H1 (cell line): Measurements from ENCODE around the gene CD96. TPM values are rescaled to one million over a fixed set of nuclear protein-coding genes. Genes with fewer than 3 reads are reported as not detected.

ENCODE experiments used
- CTCF ChIA-PET: fragments of 300-600 bp; sonication (Branson Sonifier 250); formaldehyde crosslinking; loops from one replicate; lab custom pipeline; 2021; ENCODE audit not compliant: partially characterized antibody; lab: Charles Lee
- POLR2A ChIA-PET: fragments of 300-600 bp; sonication (Branson Sonifier 250); formaldehyde crosslinking; loops from one replicate; lab custom pipeline; 2021; ENCODE audit warnings: inconsistent platforms; ENCODE audit not compliant: partially characterized antibody; lab: Charles Lee
- DNase-seq, 2 experiments: peaks; one replicate each; pipeline versions ENCODE4 v3.0.0 to v3.0.0-alpha.2; 2010 to 2022; ENCODE audit warnings: low spot score in 2 of 2, low read depth in 1 of 2, mixed read lengths in 1 of 2
- FAIRE-seq: peaks from 2 replicates; lab custom pipeline; 2011; peaks lifted over from hg19 to GRCh38; lab: Jason Lieb, UNC
- H2AFZ ChIP-seq: 2 replicates; pipeline ENCODE4 v1.8.1; 2012; ENCODE audit warnings: low read length, inconsistent platforms
- H2AK5ac ChIP-seq: 2 replicates; pipeline ENCODE4 v1.6.1; 2013; ENCODE audit warnings: low read depth, low read length
- H2BK120ac ChIP-seq: replicated peaks from 2 replicates; pipeline ENCODE3; 2013; ENCODE audit warnings: low read depth, low read length, inconsistent platforms
- H2BK12ac ChIP-seq: 2 replicates; pipeline ENCODE4 v1.6.1; 2013; ENCODE audit warnings: low read depth, low read length
- H2BK15ac ChIP-seq: 2 replicates; pipeline ENCODE4 v1.6.1; 2013; ENCODE audit warnings: low read length
- H2BK20ac ChIP-seq: 2 replicates; pipeline ENCODE4 v1.6.1; 2013; ENCODE audit warnings: low read length
- H2BK5ac ChIP-seq: 2 replicates; pipeline ENCODE4 v1.6.1; 2013; ENCODE audit warnings: low read depth, low read length
- H3K14ac ChIP-seq: 2 replicates; pipeline ENCODE4 v1.6.1; 2013; ENCODE audit warnings: inconsistent platforms; ENCODE audit not compliant: insufficient read length
- H3K18ac ChIP-seq: 2 replicates; pipeline ENCODE4 v1.6.1; 2013; ENCODE audit warnings: low read length; ENCODE audit errors: extremely low read depth
- H3K23ac ChIP-seq: 2 replicates; pipeline ENCODE4 v1.6.1; 2013; ENCODE audit warnings: inconsistent platforms; ENCODE audit not compliant: insufficient read length
- H3K23me2 ChIP-seq: 2 replicates; pipeline ENCODE4 v1.6.1; 2013; ENCODE audit warnings: low read depth, low read length
- H3K27ac ChIP-seq: 2 replicates; pipeline ENCODE4 v1.6.1; 2011; ENCODE audit warnings: low read depth, low read length, inconsistent platforms
- H3K27me3 ChIP-seq, 4 experiments: replicated peaks in 1 of 4; 1 replicate in 1 of 4; 2 replicates in 3 of 4; pipeline versions ENCODE4 v1.6.1 to v1.8.1; 2011 to 2013; ENCODE audit warnings: low read length in 3 of 4, mild to moderate bottlenecking in 3 of 4, inconsistent platforms in 2 of 4, mixed read lengths in 2 of 4, moderate library complexity in 1 of 4; ENCODE audit not compliant: control insufficient read depth in 3 of 4, insufficient read depth in 3 of 4; ENCODE audit errors: extremely low read depth in 1 of 4
- H3K36me3 ChIP-seq, 4 experiments: 2 replicates each; pipeline versions ENCODE4 v1.6.1 to v1.8.1; 2011 to 2013; ENCODE audit warnings: mild to moderate bottlenecking in 4 of 4, low read length in 3 of 4, moderate library complexity in 2 of 4, control low read depth in 1 of 4, inconsistent platforms in 1 of 4; ENCODE audit not compliant: insufficient read depth in 4 of 4, control insufficient read depth in 2 of 4
- H3K4ac ChIP-seq: replicated peaks from 2 replicates; pipeline ENCODE3; 2013; ENCODE audit warnings: low read length, low read depth, mixed read lengths, inconsistent platforms; ENCODE audit not compliant: insufficient read length
- H3K4me1 ChIP-seq, 4 experiments: replicated peaks in 1 of 4; 1 replicate in 1 of 4; 2 replicates in 3 of 4; pipeline versions ENCODE4 v1.6.1 to v1.8.1; 2011 to 2013; ENCODE audit warnings: low read length in 3 of 4, inconsistent platforms in 2 of 4, mixed read lengths in 1 of 4; ENCODE audit not compliant: insufficient read depth in 4 of 4, control insufficient read depth in 3 of 4
- H3K4me2 ChIP-seq, 2 experiments: 2 replicates each; pipeline versions ENCODE4 v1.6.1 to v1.8.1; 2011 to 2013; ENCODE audit warnings: low read depth in 2 of 2, low read length in 2 of 2, control low read depth in 1 of 2, inconsistent platforms in 1 of 2, mild to moderate bottlenecking in 1 of 2; ENCODE audit not compliant: insufficient read depth in 1 of 2
- H3K4me3 ChIP-seq, 4 experiments: fragments of 200-600, 300-600 bp in 1 of 4; sonication (generic), shearing (Covaris generic), sonication (Bioruptor Twin) in 1 of 4; 2 replicates each; pipeline versions ENCODE4 v1.5.1 to v1.8.1; 2011 to 2016; ENCODE audit warnings: low read length in 4 of 4, low read depth in 3 of 4, control low read depth in 2 of 4, inconsistent platforms in 2 of 4, mild to moderate bottlenecking in 2 of 4, mixed read lengths in 1 of 4, moderate library complexity in 1 of 4; ENCODE audit not compliant: insufficient read depth in 2 of 4; ENCODE audit errors: extremely low read depth in 1 of 4
- H3K56ac ChIP-seq: replicated peaks from 2 replicates; pipeline ENCODE3; 2013; ENCODE audit warnings: low read depth, mild to moderate bottlenecking, mixed read lengths, low read length, inconsistent platforms; ENCODE audit not compliant: insufficient read length
- H3K79me1 ChIP-seq: 2 replicates; pipeline ENCODE4 v1.6.1; 2013; ENCODE audit warnings: low read depth, low read length, control low read depth
- H3K79me2 ChIP-seq, 2 experiments: 2 replicates each; pipeline versions ENCODE4 v1.6.1 to v1.8.1; 2012 to 2013; ENCODE audit warnings: low read length in 2 of 2, mild to moderate bottlenecking in 2 of 2, inconsistent platforms in 1 of 2; ENCODE audit not compliant: insufficient read depth in 2 of 2, control insufficient read depth in 1 of 2
- H3K9ac ChIP-seq, 4 experiments: replicated peaks in 1 of 4; 1 replicate in 1 of 4; 2 replicates in 3 of 4; pipeline versions ENCODE4 v1.6.1 to v1.8.1; 2011 to 2013; ENCODE audit warnings: low read depth in 3 of 4, low read length in 3 of 4, control low read depth in 2 of 4, mild to moderate bottlenecking in 2 of 4, moderate library complexity in 2 of 4, inconsistent platforms in 1 of 4; ENCODE audit errors: extremely low read depth in 1 of 4
- H3K9me3 ChIP-seq, 2 experiments: 2 replicates each; pipeline versions ENCODE4 v1.6.1 to v1.8.1; 2012 to 2013; ENCODE audit warnings: mild to moderate bottlenecking in 2 of 2, moderate library complexity in 2 of 2, control low read depth in 1 of 2, inconsistent platforms in 1 of 2, low read depth in 1 of 2, low read length in 1 of 2, mixed read lengths in 1 of 2; ENCODE audit not compliant: insufficient read depth in 2 of 2
- H4K20me1 ChIP-seq, 2 experiments: replicated peaks in 1 of 2; 2 replicates each; pipeline versions ENCODE3 to v1.8.1; 2011 to 2013; ENCODE audit warnings: inconsistent platforms in 2 of 2, low read length in 2 of 2, mild to moderate bottlenecking in 1 of 2; ENCODE audit not compliant: insufficient read depth in 2 of 2, control insufficient read depth in 1 of 2
- H4K5ac ChIP-seq: 2 replicates; pipeline ENCODE4 v1.6.1; 2013; ENCODE audit warnings: low read length, low read depth, mixed read lengths, inconsistent platforms; ENCODE audit not compliant: insufficient read length
- H4K8ac ChIP-seq: 2 replicates; pipeline ENCODE4 v1.8.0; 2013; ENCODE audit warnings: mild to moderate bottlenecking, moderate library complexity, low read length, inconsistent platforms; ENCODE audit not compliant: insufficient read depth; ENCODE audit errors: extremely low read depth
- H4K91ac ChIP-seq: replicated peaks from 2 replicates; pipeline ENCODE3; 2013; ENCODE audit warnings: low read length, mixed read lengths, inconsistent platforms; ENCODE audit not compliant: insufficient read length
- ATF3 ChIP-seq: IDR thresholded peaks from 2 replicates; pipeline ENCODE4 v1.6.1; 2011; ENCODE audit warnings: low read depth, mild to moderate bottlenecking, low read length; ENCODE audit not compliant: insufficient read depth
- CHD1 ChIP-seq: IDR thresholded peaks from 2 replicates; pipeline ENCODE4 v1.6.1; 2012; ENCODE audit warnings: low read depth, low read length, improper control_type of control experiment
- NRF1 ChIP-seq: IDR thresholded peaks from 2 replicates; pipeline ENCODE4 v1.6.1; 2011; ENCODE audit warnings: mild to moderate bottlenecking, low read depth, low read length, improper control_type of control experiment
- PHF8 ChIP-seq: fragments of 200-600 bp; sonication (generic); conservative IDR thresholded peaks from 2 replicates; pipeline ENCODE4 v1.7.1; 2012; ENCODE audit warnings: low read depth, mild to moderate bottlenecking, inconsistent platforms, low read length, moderate library complexity
- RAD21 ChIP-seq, 2 experiments: IDR thresholded peaks in 1 of 2; conservative IDR thresholded peaks in 1 of 2; 2 replicates each; pipeline ENCODE4 v1.6.1; 2011; ENCODE audit warnings: low read depth in 2 of 2, low read length in 2 of 2, improper control_type of control experiment in 1 of 2, inconsistent platforms in 1 of 2, mild to moderate bottlenecking in 1 of 2, moderate library complexity in 1 of 2
- RBBP5 ChIP-seq: IDR thresholded peaks from 2 replicates; pipeline ENCODE4 v1.7.1; 2012; ENCODE audit warnings: low read depth, mild to moderate bottlenecking, inconsistent platforms, low read length, moderate library complexity, borderline replicate concordance
- RFX5 ChIP-seq: IDR thresholded peaks from 2 replicates; pipeline ENCODE4 v1.6.1; 2011; ENCODE audit warnings: low read depth, low read length, improper control_type of control experiment, borderline replicate concordance
- RXRA ChIP-seq: IDR thresholded peaks from 2 replicates; pipeline ENCODE4 v1.6.1; 2011; ENCODE audit warnings: low read depth, mild to moderate bottlenecking, low read length, moderate library complexity; ENCODE audit not compliant: insufficient read depth
- TAF1 ChIP-seq: IDR thresholded peaks from 2 replicates; pipeline ENCODE4 v1.6.1; 2011; ENCODE audit warnings: mild to moderate bottlenecking, low read depth, low read length
- TAF7 ChIP-seq: optimal IDR thresholded peaks from 2 replicates; pipeline ENCODE3; 2011; ENCODE audit warnings: low read depth, mild to moderate bottlenecking, inconsistent platforms, low read length, moderate library complexity, borderline replicate concordance
- ZNF274 ChIP-seq: IDR thresholded peaks from 2 replicates; pipeline ENCODE4 v1.7.0; 2012; ENCODE audit warnings: low read length, borderline replicate concordance; ENCODE audit errors: extremely low read depth
- WGBS, 2 experiments: shearing (Covaris generic) in 1 of 2; methylation state at CpG; one replicate each; pipeline versions ENCODE4 v1.1.6 to v1.1.7; 2013 to 2015; ENCODE audit warnings: low lambda C conversion rate in 2 of 2, mixed read lengths in 2 of 2, inconsistent platforms in 1 of 2, low coverage in 1 of 2, missing lambda C conversion rate in 1 of 2; ENCODE audit not compliant: insufficient replicate concordance in 2 of 2, insufficient coverage in 1 of 2, insufficient read length in 1 of 2; ENCODE audit errors: extremely low coverage in 1 of 2, missing lambda C conversion rate in 1 of 2; 5-methylcytosine and 5-hydroxymethylcytosine counted together
- polyA plus RNA-seq, 7 experiments: library from polyadenylated mRNA; depleted of rRNA in 3 of 7; stranded (reverse) in 5 of 7; unstranded in 2 of 7; fragments of >200 nt in 5 of 7; fragments of 200-250 nt in 2 of 7; gene quantifications; 1 replicate in 5 of 7; 2 replicates in 1 of 7; 4 replicates in 1 of 7; pipeline versions ENCODE4 v1.2.1 to v1.2.3, GENCODE V29; 2011 to 2013; ENCODE audit warnings: missing spikeins in 2 of 7, mixed read lengths in 2 of 7
- total RNA-seq: library from RNA; stranded (reverse); fragmentation: NEBNext Ultra II Directional; extraction: Animal tissue kit (Norgen Biotek cat#: 25700); gene quantifications from 2 replicates; pipeline ENCODE4 v1.2.1, GENCODE V29; 2021

Gene CD96
- total and polyA plus RNA-seq, 2 of the 8 experiments (the other 6 are each of a cell fraction or from before 2014, with no cell fraction given): not detected

DNA sequence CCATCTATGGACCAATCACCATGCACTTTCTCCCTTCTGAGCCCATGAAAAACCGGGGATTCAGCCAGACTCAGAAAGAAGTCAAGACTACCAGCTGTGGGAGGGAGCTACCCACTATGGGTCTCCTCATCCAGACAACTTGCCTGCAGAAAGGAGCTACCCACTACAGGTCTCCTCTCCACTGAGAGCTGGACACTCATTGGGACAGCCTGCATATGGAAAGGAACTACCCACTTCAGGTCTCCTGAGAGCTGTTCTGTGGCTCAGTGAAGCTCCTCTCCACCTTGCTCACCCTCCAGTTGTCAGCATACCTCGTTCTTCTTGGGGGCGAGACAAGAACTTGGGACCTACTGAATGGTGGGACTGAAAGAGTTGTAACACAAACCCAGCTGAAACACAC lies 75.4 kb downstream of the CD96 start:
- Histone ChIP-seq H4K8ac (no peak overlapping the region), H3K36me3 (no peaks in the 10 kb centered on the region), H3K27ac (no peak overlapping the region), H3K4me1 (no peaks in the 10 kb centered on the region), H2BK5ac (no peak overlapping the region), H3K27me3 (no peaks in the 10 kb centered on the region), H2BK120ac (no peak overlapping the region), H3K56ac (no peak overlapping the region), H4K5ac (no peak overlapping the region), H2AK5ac (no peak overlapping the region), H3K9me3 (peaks cover 0 to 6% of the 10 kb centered on the region in 2 experiments; a peak in 1 of 4 replicates), H3K4me2 (no peak overlapping the region), H2BK15ac (no peak overlapping the region), H3K14ac (no peak overlapping the region), H3K79me1 (no peaks in the 10 kb centered on the region), H3K23ac (no peak overlapping the region), H4K91ac (no peak overlapping the region), H3K4ac (no peak overlapping the region), H3K18ac (no peak overlapping the region), H2BK20ac (no peak overlapping the region), H3K9ac (no peak overlapping the region), H2AFZ (no peak overlapping the region), H4K20me1 (no peaks in the 10 kb centered on the region), H3K79me2 (no peaks in the 10 kb centered on the region), H2BK12ac (no peak overlapping the region), H3K4me3 (no peak overlapping the region), H3K23me2 (no peaks in the 10 kb centered on the region)
- 86% methylated on average over 3 of the region's 3 CpGs; no CpG with 5 or more reads in 1 of the 2 experiments for WGBS, 2 experiments
- CTCF ChIA-PET: interaction anchor here (1.0 kb wide), 1 partner anchor 53 kb away, joined by 3 read pairs; no protein-coding TSS in a partner anchor
- DNase-seq: no peak
- no peak for FAIRE-seq
- no peak for TF ChIP-seq CHD1
- no peak for TF ChIP-seq TAF1
- no peak for TF ChIP-seq RAD21 (IDR thresholded peaks at IDR 0.05 in 1 of 2, conservative IDR thresholded peaks at IDR 0.05 in 1 of 2; ENCODE audit: low read depth in 2 of 2, low read length in 2 of 2)
- TF ChIP-seq RXRA: no peak
- no peak for TF ChIP-seq RBBP5
- TF ChIP-seq ZNF274: no peak
- no peak for TF ChIP-seq RFX5
- no peak for TF ChIP-seq PHF8
- no peak for TF ChIP-seq TAF7
- TF ChIP-seq NRF1: no peak
- TF ChIP-seq ATF3: no peak
- POLR2A ChIA-PET: no interaction called here
